Trophoblast cell (in vitro differentiated cells and primary cell): Measurements from ENCODE around the gene CWC22.

ENCODE experiments used
- DNase-seq, 2 donors: peaks; one replicate each; pipeline ENCODE4 v3.0.0-alpha.2; 2016
- H2AFZ ChIP-seq: 2 replicates; pipeline ENCODE4 v1.6.1; 2013; ENCODE audit warnings: low read length, moderate library complexity, mild to moderate bottlenecking; ENCODE audit not compliant: insufficient read depth, poor library complexity
- H2AK5ac ChIP-seq: 2 replicates; pipeline ENCODE4 v1.6.1; 2013; ENCODE audit warnings: mild to moderate bottlenecking, low read length
- H2BK120ac ChIP-seq: 2 replicates; pipeline ENCODE4 v1.6.1; 2013; ENCODE audit warnings: low read length, mild to moderate bottlenecking, moderate library complexity; ENCODE audit not compliant: insufficient read depth, poor library complexity
- H2BK12ac ChIP-seq: 2 replicates; pipeline ENCODE4 v1.6.1; 2013; ENCODE audit warnings: mild to moderate bottlenecking, low read length, moderate library complexity
- H2BK5ac ChIP-seq: 2 replicates; pipeline ENCODE4 v1.6.1; 2013; ENCODE audit warnings: low read length, low read depth, moderate library complexity, mild to moderate bottlenecking; ENCODE audit not compliant: poor library complexity
- H3K14ac ChIP-seq: 2 replicates; pipeline ENCODE4 v1.6.1; 2013; ENCODE audit warnings: mild to moderate bottlenecking, low read length
- H3K18ac ChIP-seq: 2 replicates; pipeline ENCODE4 v1.6.1; 2013; ENCODE audit warnings: mild to moderate bottlenecking, low read length
- H3K23ac ChIP-seq: 2 replicates; pipeline ENCODE4 v1.6.1; 2013; ENCODE audit warnings: low read length
- H3K27ac ChIP-seq: 2 replicates; pipeline ENCODE4 v1.5.1; 2013; ENCODE audit warnings: low read depth, mild to moderate bottlenecking, inconsistent platforms, low read length, moderate library complexity
- H3K27me3 ChIP-seq: 2 replicates; pipeline ENCODE4 v1.6.1; 2013; ENCODE audit warnings: inconsistent platforms, mild to moderate bottlenecking, low read length, moderate library complexity; ENCODE audit not compliant: insufficient read depth
- H3K36me3 ChIP-seq, 2 experiments: 1 replicate in 1 of 2; 2 replicates in 1 of 2; pipeline ENCODE4 v1.6.1; 2013; ENCODE audit warnings: low read length in 2 of 2, mild to moderate bottlenecking in 2 of 2, moderate library complexity in 1 of 2; ENCODE audit not compliant: insufficient read depth in 2 of 2, control insufficient read depth in 1 of 2
- H3K4ac ChIP-seq: 2 replicates; pipeline ENCODE4 v1.6.1; 2013; ENCODE audit warnings: low read depth, mild to moderate bottlenecking, low read length, moderate library complexity
- H3K4me1 ChIP-seq, 2 experiments: 1 replicate in 1 of 2; 2 replicates in 1 of 2; pipeline ENCODE4 v1.6.1; 2013; ENCODE audit warnings: low read length in 2 of 2, mild to moderate bottlenecking in 2 of 2, moderate library complexity in 1 of 2; ENCODE audit not compliant: insufficient read depth in 2 of 2, control insufficient read depth in 1 of 2
- H3K4me2 ChIP-seq: 2 replicates; pipeline ENCODE4 v1.6.1; 2013; ENCODE audit warnings: inconsistent platforms, mild to moderate bottlenecking, low read length, moderate library complexity
- H3K4me3 ChIP-seq: 2 replicates; pipeline ENCODE4 v1.5.1; 2013; ENCODE audit warnings: mild to moderate bottlenecking, low read depth, low read length, inconsistent platforms
- H3K79me1 ChIP-seq: one replicate; pipeline ENCODE4 v1.6.1; 2013; ENCODE audit warnings: low read length
- H3K79me2 ChIP-seq: 2 replicates; pipeline ENCODE4 v1.6.1; 2013; ENCODE audit warnings: low read length, mild to moderate bottlenecking; ENCODE audit not compliant: control insufficient read depth, insufficient read depth, poor library complexity
- H3K9ac ChIP-seq: 2 replicates; pipeline ENCODE4 v1.6.1; 2013; ENCODE audit warnings: mild to moderate bottlenecking, low read length
- H3K9me3 ChIP-seq: 2 replicates; pipeline ENCODE4 v1.6.1; 2013; ENCODE audit warnings: low read depth, mild to moderate bottlenecking, control low read depth, inconsistent platforms, low read length; ENCODE audit not compliant: insufficient read depth
- H4K12ac ChIP-seq: 2 replicates; pipeline ENCODE4 v1.6.1; 2013; ENCODE audit warnings: low read depth, mild to moderate bottlenecking, low read length, moderate library complexity
- H4K8ac ChIP-seq: 2 replicates; pipeline ENCODE4 v1.6.1; 2013; ENCODE audit warnings: low read depth, mild to moderate bottlenecking, low read length, moderate library complexity
- H4K91ac ChIP-seq: one replicate; pipeline ENCODE4 v1.6.1; 2013; ENCODE audit warnings: low read depth, mild to moderate bottlenecking, low read length, moderate library complexity
- WGBS: extraction: QIAGEN DNeasy Blood & Tissue Kit; methylation state at CpG from one replicate; pipeline ENCODE4 v1.1.7; 2013; ENCODE audit warnings: missing lambda C conversion rate; ENCODE audit not compliant: insufficient read length, insufficient coverage; ENCODE audit errors: extremely low coverage; 5-methylcytosine and 5-hydroxymethylcytosine counted together

The CWC22 gene

DNA sequence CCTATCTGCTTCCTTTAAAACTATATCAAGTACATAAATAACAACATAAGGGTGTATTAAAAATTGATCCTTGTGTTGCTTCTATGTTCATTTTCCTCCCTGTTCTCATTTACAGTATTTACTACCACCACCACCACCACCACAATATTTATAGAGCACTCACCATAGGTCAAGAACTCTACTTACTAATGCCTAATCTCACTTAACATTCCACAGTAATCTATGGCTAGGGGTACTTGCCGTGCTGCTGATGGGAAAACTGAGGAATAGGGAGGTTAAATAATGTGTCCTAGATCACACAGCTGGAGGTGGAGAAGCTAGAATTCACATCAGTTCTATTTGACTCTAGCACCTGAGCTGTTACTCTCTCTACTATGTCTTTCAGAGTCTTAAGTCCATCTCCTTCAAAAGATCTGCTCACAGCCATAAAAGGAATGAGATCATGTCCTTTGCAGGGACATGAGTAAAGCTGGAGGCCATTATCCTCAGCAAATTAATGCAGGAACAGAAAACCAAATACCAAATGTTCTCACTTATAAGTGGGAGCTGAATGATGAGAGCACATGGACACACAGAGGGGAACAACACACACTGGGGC, 91.6 kb downstream of the CWC22 start:
- Histone ChIP-seq H4K91ac (no peak overlapping the region), H3K14ac (no peak overlapping the region), H3K4me3 (no peak overlapping the region), H2BK12ac (no peak overlapping the region), H4K12ac (no peak overlapping the region), H3K79me1 (no peaks in the 10 kb centered on the region), H3K9me3 (no peaks in the 10 kb centered on the region), H3K27ac (no peak overlapping the region), H3K79me2 (no peaks in the 10 kb centered on the region), H3K23ac (no peak overlapping the region), H3K18ac (no peak overlapping the region), H2BK5ac (no peak overlapping the region), H3K9ac (no peak overlapping the region), H3K4ac (no peak overlapping the region), H2BK120ac (no peak overlapping the region), H3K4me2 (no peak overlapping the region), H2AFZ (no peak overlapping the region), H2AK5ac (no peak overlapping the region), H3K27me3 (no peaks in the 10 kb centered on the region), H4K8ac (no peak overlapping the region), H3K4me1 (no peaks in the 10 kb centered on the region), H3K36me3 (no peaks in the 10 kb centered on the region)
- WGBS, result no CpG with 5 or more reads among the region's 1 CpG
- DNase-seq, result no peak

DNA sequence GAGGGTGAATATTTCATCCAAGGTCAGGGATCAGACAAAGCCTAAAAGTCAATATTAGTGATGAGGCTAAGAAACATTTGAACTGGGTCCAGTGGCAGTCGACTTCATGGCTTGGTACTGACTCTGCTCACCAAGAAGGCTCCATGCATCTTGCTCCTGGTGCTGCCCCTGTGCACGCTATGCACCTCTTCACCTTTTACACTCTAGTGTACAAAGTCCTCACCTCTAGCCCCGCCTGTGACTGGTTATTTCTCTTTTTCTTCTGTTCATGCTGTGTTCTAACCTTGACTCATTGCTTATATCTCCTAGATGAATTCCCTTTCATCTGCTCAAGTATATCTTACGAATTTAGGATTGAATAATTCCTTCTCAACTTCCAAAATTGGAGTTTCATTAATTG, 93.3 kb downstream of the CWC22 start:
- H3K27ac ChIP-seq, result no peak overlapping the region
- no peak overlapping the region for H2BK12ac ChIP-seq
- no peak overlapping the region for H3K4me2 ChIP-seq
- no peaks in the 10 kb centered on the region for H3K9me3 ChIP-seq
- H2BK5ac ChIP-seq, result no peak overlapping the region
- WGBS, result no CpG with 5 or more reads among the region's 4 CpGs
- H3K14ac ChIP-seq, result no peak overlapping the region
- H3K4me1 ChIP-seq, result no peaks in the 10 kb centered on the region
- H3K36me3 ChIP-seq, result no peaks in the 10 kb centered on the region
- no peak overlapping the region for H3K18ac ChIP-seq
- H3K23ac ChIP-seq, result no peak overlapping the region
- no peak overlapping the region for H2BK120ac ChIP-seq
- H2AFZ ChIP-seq, result no peak overlapping the region
- H3K27me3 ChIP-seq, result no peaks in the 10 kb centered on the region
- H4K91ac ChIP-seq, result no peak overlapping the region
- no peaks in the 10 kb centered on the region for H3K79me2 ChIP-seq
- H3K9ac ChIP-seq, result no peak overlapping the region
- H3K79me1 ChIP-seq, result no peaks in the 10 kb centered on the region
- no peak overlapping the region for H3K4me3 ChIP-seq
- H4K8ac ChIP-seq, result no peak overlapping the region
- H2AK5ac ChIP-seq, result no peak overlapping the region
- no peak overlapping the region for H3K4ac ChIP-seq
- no peak overlapping the region for H4K12ac ChIP-seq
- DNase-seq, result no peak

DNA sequence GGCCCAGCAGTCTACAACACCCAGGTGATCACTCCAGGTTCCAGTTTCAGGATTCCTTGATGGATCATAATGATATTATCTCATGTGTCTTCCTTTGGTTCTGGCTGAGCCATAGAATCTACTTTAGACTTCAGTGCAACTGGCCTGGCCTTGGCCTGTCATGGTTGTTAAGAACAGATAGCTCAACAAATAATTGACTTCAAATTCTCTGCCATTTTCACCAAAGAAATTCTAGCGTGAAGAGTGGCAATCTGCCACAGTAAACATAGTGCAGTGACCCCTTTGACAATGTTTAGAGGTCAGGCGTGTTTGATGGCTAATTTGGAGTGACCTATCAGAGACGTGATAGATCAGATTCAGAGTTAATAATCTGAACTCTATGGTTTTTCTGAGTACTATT, 95.5 kb downstream of the CWC22 start:
- no peaks in the 10 kb centered on the region for H3K79me2 ChIP-seq
- H2BK5ac ChIP-seq, result no peak overlapping the region
- H4K12ac ChIP-seq, result no peak overlapping the region
- H2BK120ac ChIP-seq, result no peak overlapping the region
- no peak overlapping the region for H4K91ac ChIP-seq
- H3K23ac ChIP-seq, result no peak overlapping the region
- no peaks in the 10 kb centered on the region for H3K27me3 ChIP-seq
- H3K4me2 ChIP-seq, result no peak overlapping the region
- no peak overlapping the region for H2BK12ac ChIP-seq
- no peaks in the 10 kb centered on the region for H3K9me3 ChIP-seq
- H3K27ac ChIP-seq, result no peak overlapping the region
- H3K4ac ChIP-seq, result no peak overlapping the region
- H3K4me1 ChIP-seq, result no peaks in the 10 kb centered on the region
- H2AK5ac ChIP-seq, result no peak overlapping the region
- no peak overlapping the region for H3K14ac ChIP-seq
- H3K36me3 ChIP-seq, result no peaks in the 10 kb centered on the region
- no peak overlapping the region for H3K9ac ChIP-seq
- DNase-seq, result no peak
- no peak overlapping the region for H3K4me3 ChIP-seq
- H3K18ac ChIP-seq, result no peak overlapping the region
- H4K8ac ChIP-seq, result no peak overlapping the region
- no peaks in the 10 kb centered on the region for H3K79me1 ChIP-seq
- H2AFZ ChIP-seq, result no peak overlapping the region
- WGBS, result no CpG with 5 or more reads among the region's 3 CpGs

DNA sequence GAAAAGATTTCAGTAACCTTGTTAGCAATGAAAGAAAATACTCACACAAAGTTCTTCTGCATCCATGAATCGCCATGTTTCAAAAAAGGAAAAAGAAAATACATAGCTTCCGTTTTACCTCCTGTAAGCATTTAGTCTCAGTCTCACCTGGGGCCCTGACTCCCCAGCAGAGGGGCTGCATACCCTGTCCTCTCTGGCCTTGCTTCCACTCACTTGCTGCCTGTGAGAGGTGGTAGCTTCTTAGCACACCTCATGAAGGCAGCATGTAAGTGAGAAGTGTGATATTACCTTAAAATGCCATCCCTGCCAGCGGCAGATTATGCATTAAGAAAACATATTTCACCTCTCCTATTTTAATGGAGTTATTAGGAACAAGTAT, 96.4 kb downstream of the CWC22 start:
- H3K79me2 ChIP-seq, result no peaks in the 10 kb centered on the region
- no peak overlapping the region for H3K4me2 ChIP-seq
- no peak overlapping the region for H4K12ac ChIP-seq
- WGBS, result no CpG with 5 or more reads among the region's 3 CpGs
- H3K79me1 ChIP-seq, result no peaks in the 10 kb centered on the region
- H3K23ac ChIP-seq, result no peak overlapping the region
- H2AFZ ChIP-seq, result no peak overlapping the region
- H4K8ac ChIP-seq, result no peak overlapping the region
- no peak overlapping the region for H2BK5ac ChIP-seq
- H3K9ac ChIP-seq, result no peak overlapping the region
- H3K36me3 ChIP-seq, result no peaks in the 10 kb centered on the region
- H2BK12ac ChIP-seq, result no peak overlapping the region
- H4K91ac ChIP-seq, result no peak overlapping the region
- no peaks in the 10 kb centered on the region for H3K27me3 ChIP-seq
- no peak overlapping the region for H3K14ac ChIP-seq
- no peak overlapping the region for H2AK5ac ChIP-seq
- no peaks in the 10 kb centered on the region for H3K9me3 ChIP-seq
- H2BK120ac ChIP-seq, result no peak overlapping the region
- no peak overlapping the region for H3K18ac ChIP-seq
- no peaks in the 10 kb centered on the region for H3K4me1 ChIP-seq
- H3K27ac ChIP-seq, result no peak overlapping the region
- no peak overlapping the region for H3K4me3 ChIP-seq
- no peak for DNase-seq
- H3K4ac ChIP-seq, result no peak overlapping the region
